LNCaP clone FGC (cell line): ENCODE results near the gene FUZ.

ENCODE experiments used
- DNase-seq: peaks from one replicate; pipeline ENCODE4 v3.0.0-alpha.2; 2011; ENCODE audit warnings: low read depth
- H3K4me3 ChIP-seq: 2 replicates; pipeline ENCODE4 v1.5.1; 2011; ENCODE audit warnings: mild to moderate bottlenecking, low read depth, low read length, control low read depth
- CTCF ChIP-seq: IDR thresholded peaks from 2 replicates; pipeline ENCODE4 v1.5.1; 2012; ENCODE audit warnings: mild to moderate bottlenecking; ENCODE audit not compliant: control insufficient read depth, insufficient read depth; ENCODE audit errors: extremely low read depth

The FUZ gene

GRCh38 chr19:49809941-49810389 is 3.1 kb downstream of the FUZ start:
- no peak for TF ChIP-seq CTCF
- no peak overlapping the region for H3K4me3 ChIP-seq
- no peak for DNase-seq

- no peak for TF ChIP-seq CTCF
- no peak for DNase-seq
- peak overlapping the region; percentile 45 for H3K4me3 ChIP-seq
Observed at GRCh38 chr19:49809160-49809940, 3.7 kb downstream of the FUZ start.

- no peak for TF ChIP-seq CTCF
Observed at GRCh38 chr19:49808711-49809159, 4.4 kb downstream of the FUZ start.

GRCh38 chr19:49807904-49808675 is 5.0 kb downstream of the FUZ start:
- TF ChIP-seq CTCF: no peak
- no peak for DNase-seq
- no peak overlapping the region; the same call in 1 of the 2 replicates for H3K4me3 ChIP-seq

More at GRCh38 chr19:49808711-49809159, 4.4 kb downstream of the FUZ start:
- H3K4me3 ChIP-seq: peak overlapping the region; percentile 45
- DNase-seq: peak; percentile 28

- TF ChIP-seq CTCF: no peak
- no peak for DNase-seq
- no peak overlapping the region for H3K4me3 ChIP-seq
Observed at GRCh38 chr19:49807058-49807903, 5.8 kb downstream of the FUZ start.

GRCh38 chr19:49806620-49806959 is 6.5 kb downstream of the FUZ start:
- no peak overlapping the region for H3K4me3 ChIP-seq
- TF ChIP-seq CTCF: no peak
- DNase-seq: no peak
